ENCODE measurements around the gene TNFAIP8L2.

The TNFAIP8L2 gene
- total RNA-seq: 10.6 to 24.6 reads per million in 2 experiments

GRCh38 chr1:151156515-151156819, at the start of gene TNFAIP8L2:
TNFAIP8L2 (plus strand) TSS chr1:151156649; CDS start chr1:151158698, 2,049 bp downstream.
- peak; percentile 62 for DNase-seq (ENCODE audit: low read depth)

- no peak for DNase-seq (ENCODE audit: low read depth)
These were observed 49.6 kb upstream of the TNFAIP8L2 start for GRCh38 chr1:151106894-151107293.

- DNase-seq (ENCODE audit: low read depth): no peak
These were observed 48.1 kb upstream of the TNFAIP8L2 start for GRCh38 chr1:151108331-151108730.

GRCh38 chr1:151113877-151114276, 42.6 kb upstream of the TNFAIP8L2 start:
- DNase-seq (ENCODE audit: low read depth): no peak

- DNase-seq (ENCODE audit: low read depth): no peak
These were observed 31.6 kb upstream of the TNFAIP8L2 start for GRCh38 chr1:151124763-151125403.

- DNase-seq (ENCODE audit: low read depth): no peak
These were observed 27.6 kb upstream of the TNFAIP8L2 start for GRCh38 chr1:151128800-151129199.

GRCh38 chr1:151130987-151131586, 25.4 kb upstream of the TNFAIP8L2 start:
- peak; percentile 62 for DNase-seq (ENCODE audit: low read depth)

GRCh38 chr1:151131701-151132334, 24.6 kb upstream of the TNFAIP8L2 start:
- no peak for DNase-seq (ENCODE audit: low read depth)

GRCh38 chr1:151132335-151133017, 24.0 kb upstream of the TNFAIP8L2 start:
- DNase-seq (ENCODE audit: low read depth): no peak

- DNase-seq (ENCODE audit: low read depth): no peak
These were observed 23.2 kb upstream of the TNFAIP8L2 start for GRCh38 chr1:151133018-151133806.

GRCh38 chr1:151134396-151134795, 22.1 kb upstream of the TNFAIP8L2 start:
- DNase-seq (ENCODE audit: low read depth): no peak

GRCh38 chr1:151134991-151135390, 21.5 kb upstream of the TNFAIP8L2 start:
- no peak for DNase-seq (ENCODE audit: low read depth)

GRCh38 chr1:151135433-151136385, 20.7 kb upstream of the TNFAIP8L2 start:
- DNase-seq (ENCODE audit: low read depth): no peak

GRCh38 chr1:151137789-151138188, 18.7 kb upstream of the TNFAIP8L2 start:
- DNase-seq (ENCODE audit: low read depth): no peak

- DNase-seq (ENCODE audit: low read depth): no peak
These were observed 13.9 kb upstream of the TNFAIP8L2 start for GRCh38 chr1:151142411-151143056.

- no peak for DNase-seq (ENCODE audit: low read depth)
These were observed 13.4 kb upstream of the TNFAIP8L2 start for GRCh38 chr1:151143057-151143435.

GRCh38 chr1:151143986-151144385, 12.5 kb upstream of the TNFAIP8L2 start:
- DNase-seq (ENCODE audit: low read depth): no peak

- no peak for DNase-seq (ENCODE audit: low read depth)
These were observed 11.8 kb upstream of the TNFAIP8L2 start for GRCh38 chr1:151144474-151145303.

- DNase-seq (ENCODE audit: low read depth): no peak
These were observed 11.0 kb upstream of the TNFAIP8L2 start for GRCh38 chr1:151145304-151146071.
